ENCODE results near the gene HTD2. TPM values are rescaled to one million over a fixed set of nuclear protein-coding genes. Genes with fewer than 3 reads are reported as not detected.

HTD2 gene
- total and polyA plus RNA-seq, 2 experiments from 2014 or later, result 9.9 to 26.0 TPM

GRCh38 chr3:58317811-58318210, 11.5 kb downstream of the HTD2 start:
- H3K9me3 ChIP-seq (ENCODE audit: low read depth), result no peaks in the 10 kb centered on the region
- no peak overlapping the region for H3K4me3 ChIP-seq
- peaks cover 44% of the 10 kb centered on the region for H3K36me3 ChIP-seq
- H3K4me1 ChIP-seq (ENCODE audit: low read depth), result peaks cover 5% of the 10 kb centered on the region
- DNase-seq (ENCODE audit: low read depth in 1 of 2, low spot score in 1 of 2), result no peak
- H3K27me3 ChIP-seq, result no peaks in the 10 kb centered on the region
- TF ChIP-seq CTCF (IDR thresholded peaks at IDR 0.05; ENCODE audit: low read depth, low read length), result no peak
- H3K27ac ChIP-seq, result no peak overlapping the region

- H3K4me1 ChIP-seq (ENCODE audit: low read depth), result peaks cover 22% of the 10 kb centered on the region
- no peak overlapping the region for H3K27ac ChIP-seq
- H3K4me3 ChIP-seq, result no peak overlapping the region
- peaks cover 14% of the 10 kb centered on the region for H3K36me3 ChIP-seq
- no peaks in the 10 kb centered on the region for H3K27me3 ChIP-seq
- TF ChIP-seq CTCF (IDR thresholded peaks at IDR 0.05; ENCODE audit: low read depth, low read length), result no peak
- H3K9me3 ChIP-seq (ENCODE audit: low read depth), result no peaks in the 10 kb centered on the region
- no peak for DNase-seq (ENCODE audit: low read depth in 1 of 2, low spot score in 1 of 2)
Measured at GRCh38 chr3:58321791-58322190, 15.5 kb downstream of the HTD2 start.

GRCh38 chr3:58322793-58323192, 16.5 kb downstream of the HTD2 start:
- no peak for TF ChIP-seq CTCF (IDR thresholded peaks at IDR 0.05; ENCODE audit: low read depth, low read length)
- no peak overlapping the region for H3K27ac ChIP-seq
- DNase-seq (ENCODE audit: low read depth in 1 of 2, low spot score in 1 of 2), result no peak

GRCh38 chr3:58323529-58324390, 17.4 kb downstream of the HTD2 start:
- Histone ChIP-seq H3K36me3 (peaks cover 4% of the 10 kb centered on the region), H3K27ac (no peak overlapping the region), H3K4me3 (no peak overlapping the region), H3K27me3 (no peaks in the 10 kb centered on the region), H3K9me3 (ENCODE audit: low read depth) (no peaks in the 10 kb centered on the region), H3K4me1 (ENCODE audit: low read depth) (peaks cover 22% of the 10 kb centered on the region)
- no peak for TF ChIP-seq CTCF (IDR thresholded peaks at IDR 0.05; ENCODE audit: low read depth, low read length)
- DNase-seq (ENCODE audit: low read depth in 1 of 2, low spot score in 1 of 2), result no peak

More at GRCh38 chr3:58322793-58323192, 16.5 kb downstream of the HTD2 start:
- peaks cover 6% of the 10 kb centered on the region for H3K36me3 ChIP-seq
- no peaks in the 10 kb centered on the region for H3K27me3 ChIP-seq
- peaks cover 22% of the 10 kb centered on the region for H3K4me1 ChIP-seq (ENCODE audit: low read depth)
- H3K4me3 ChIP-seq, result no peak overlapping the region
- H3K9me3 ChIP-seq (ENCODE audit: low read depth), result no peaks in the 10 kb centered on the region

GRCh38 chr3:58324391-58325390, 18.4 kb downstream of the HTD2 start:
- no peak for DNase-seq (ENCODE audit: low read depth in 1 of 2, low spot score in 1 of 2)
- H3K27me3 ChIP-seq, result no peaks in the 10 kb centered on the region
- H3K4me3 ChIP-seq, result no peak overlapping the region
- H3K9me3 ChIP-seq (ENCODE audit: low read depth), result no peaks in the 10 kb centered on the region
- no peaks in the 10 kb centered on the region for H3K36me3 ChIP-seq
- TF ChIP-seq CTCF (IDR thresholded peaks at IDR 0.05; ENCODE audit: low read depth, low read length), result no peak
- H3K4me1 ChIP-seq (ENCODE audit: low read depth), result peaks cover 22% of the 10 kb centered on the region
- H3K27ac ChIP-seq, result peak overlapping the region; percentile 66

Measured in cardiac muscle cell (in vitro differentiated cells and primary cell).